ENCODE results near the gene DLK2. TPM values are rescaled to one million over a fixed set of nuclear protein-coding genes. Genes with fewer than 3 reads are reported as not detected.
"Not testable (repeated sequence)": the region's sequence is repeated elsewhere in the genome, so short reads cannot be mapped to it uniquely, and the experiment has no call there.

Gene DLK2
- total RNA-seq, 2 experiments from 2014 or later: 1.9 to 2.0 TPM

DNA sequence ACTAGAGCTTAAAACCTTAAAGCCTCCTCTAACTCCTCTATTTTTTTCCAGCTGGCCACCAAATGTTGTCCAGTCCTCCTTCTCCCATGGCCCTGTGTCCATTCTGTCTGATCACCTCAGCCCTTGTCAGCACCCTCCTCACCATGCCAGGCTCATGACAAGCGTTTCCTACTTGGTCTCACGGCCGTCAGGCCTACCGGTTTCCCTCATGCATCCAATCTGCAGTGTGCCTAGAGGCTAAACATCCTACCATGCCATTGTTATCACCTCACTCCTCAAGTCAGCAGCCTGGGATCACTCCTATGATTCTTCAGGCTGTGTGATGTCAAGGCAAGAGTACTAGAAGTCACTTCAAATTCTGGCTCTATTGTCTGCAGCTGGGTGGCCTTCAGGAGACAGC is 12.4 kb upstream of the DLK2 start:
- Mint-ChIP-seq H3K27ac (no peak overlapping the region), H3K9me3 (ENCODE audit: low read depth) (no peaks in the 10 kb centered on the region), H3K4me3 (no peak overlapping the region), H3K27me3 (peaks cover 20% of the 10 kb centered on the region), H3K36me3 (ENCODE audit: low read depth) (no peaks in the 10 kb centered on the region), H3K4me1 (no peaks in the 10 kb centered on the region)
- CTCF ChIA-PET: interaction anchor here (0.6 to 1.2 kb wide), 2 partner anchors 14 to 35 kb away, joined by 3 to 4 read pairs; no protein-coding TSS in a partner anchor
- ATAC-seq: no peak
- DNase-seq: no peak
- POLR2A ChIA-PET: no interaction called here
- intact Hi-C loops (cut with DNase I, micrococcal nuclease): no loop called here

DNA sequence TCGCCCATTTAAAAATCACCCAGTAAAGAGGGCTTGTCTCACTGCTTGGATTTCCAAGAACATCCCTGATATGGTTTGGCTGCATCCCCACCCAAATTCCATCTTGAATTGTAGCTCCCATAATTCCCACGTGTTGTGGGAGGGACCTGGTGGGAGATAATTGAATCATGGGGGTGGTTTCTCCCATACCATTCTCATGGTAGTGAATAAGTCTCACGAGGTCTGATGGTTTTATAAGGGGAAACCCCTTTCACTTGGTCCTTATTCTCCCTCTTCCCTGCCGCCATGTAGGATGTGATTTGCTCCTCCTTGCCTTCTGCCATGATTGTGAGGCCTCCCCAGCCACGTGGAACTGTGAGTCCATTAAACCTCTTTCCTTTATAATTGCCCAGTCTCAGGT is 11.9 kb upstream of the DLK2 start:
- H3K36me3 Mint-ChIP-seq (ENCODE audit: low read depth); intact Hi-C loops (cut with DNase I, micrococcal nuclease); DNase-seq; ATAC-seq; H3K27ac Mint-ChIP-seq; POLR2A ChIA-PET; H3K4me1 Mint-ChIP-seq; H3K4me3 Mint-ChIP-seq; H3K9me3 Mint-ChIP-seq (ENCODE audit: low read depth): not testable (repeated sequence)
- CTCF ChIA-PET: interaction anchor here (1.2 kb wide), 1 partner anchor 13 kb away, joined by 4 read pairs; no protein-coding TSS in a partner anchor
- H3K27me3 Mint-ChIP-seq: peaks cover 25% of the 10 kb centered on the region

DNA sequence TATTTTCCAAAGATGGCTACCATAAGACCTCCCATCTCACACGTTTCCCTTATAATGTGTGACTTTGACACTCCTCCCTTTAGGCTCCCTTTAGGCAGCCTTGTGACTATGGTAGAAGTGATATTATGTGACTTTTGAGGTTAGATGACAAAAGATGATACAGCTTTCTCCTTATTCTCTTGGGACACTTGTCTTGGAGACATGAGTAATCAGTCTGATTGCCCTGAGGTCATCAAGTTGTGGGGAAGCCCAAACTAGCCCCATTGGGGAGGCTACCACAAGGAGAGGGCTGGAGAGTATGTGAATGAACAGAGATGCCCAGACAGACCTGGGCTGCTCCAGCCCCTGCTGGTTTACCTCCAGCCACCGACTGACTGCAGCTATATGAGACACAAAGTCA is 10.6 kb upstream of the DLK2 start:
- Mint-ChIP-seq H3K36me3 (ENCODE audit: low read depth) (no peaks in the 10 kb centered on the region), H3K4me1 (no peaks in the 10 kb centered on the region), H3K27ac (no peak overlapping the region), H3K4me3 (no peak overlapping the region), H3K9me3 (ENCODE audit: low read depth) (no peaks in the 10 kb centered on the region), H3K27me3 (peaks cover 25% of the 10 kb centered on the region)
- intact Hi-C loops (cut with DNase I, micrococcal nuclease): no loop called here
- DNase-seq (no peak), ATAC-seq (peak; percentile 44)
- CTCF ChIA-PET: no interaction called here
- POLR2A ChIA-PET: no interaction called here

DNA sequence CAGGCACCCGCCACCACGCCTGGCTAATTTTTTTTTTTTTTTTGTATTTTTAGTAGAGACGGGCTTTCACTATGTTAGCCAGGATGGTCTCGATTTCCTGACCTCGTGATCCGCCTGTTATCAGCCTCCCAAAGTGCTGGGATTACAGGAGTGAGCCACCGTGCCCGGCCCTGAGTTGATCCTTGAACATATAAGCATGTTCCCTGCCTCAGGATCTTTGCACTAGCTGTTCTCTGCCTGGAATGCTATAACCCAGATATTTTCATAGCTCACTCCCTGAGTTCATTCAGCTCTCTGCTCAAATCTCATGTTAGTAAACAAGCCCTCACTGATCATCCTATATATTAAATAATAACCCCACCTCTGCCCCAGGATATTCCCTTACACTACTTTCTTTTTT is 9.0 kb upstream of the DLK2 start:
- H3K4me3 Mint-ChIP-seq: no peak overlapping the region
- CTCF ChIA-PET: interaction anchor here (0.7 to 1.6 kb wide), 2 partner anchors 42 to 313 kb away, joined by 3 to 5 read pairs; no protein-coding TSS in a partner anchor
- H3K27me3 Mint-ChIP-seq: peaks cover 27% of the 10 kb centered on the region
- POLR2A ChIA-PET: no interaction called here
- intact Hi-C loops (cut with DNase I, micrococcal nuclease): no loop called here
- no peaks in the 10 kb centered on the region for H3K4me1 Mint-ChIP-seq
- H3K27ac Mint-ChIP-seq: no peak overlapping the region
- H3K9me3 Mint-ChIP-seq (ENCODE audit: low read depth): no peaks in the 10 kb centered on the region
- no peak for DNase-seq
- H3K36me3 Mint-ChIP-seq (ENCODE audit: low read depth): no peaks in the 10 kb centered on the region
- ATAC-seq: no peak

DNA sequence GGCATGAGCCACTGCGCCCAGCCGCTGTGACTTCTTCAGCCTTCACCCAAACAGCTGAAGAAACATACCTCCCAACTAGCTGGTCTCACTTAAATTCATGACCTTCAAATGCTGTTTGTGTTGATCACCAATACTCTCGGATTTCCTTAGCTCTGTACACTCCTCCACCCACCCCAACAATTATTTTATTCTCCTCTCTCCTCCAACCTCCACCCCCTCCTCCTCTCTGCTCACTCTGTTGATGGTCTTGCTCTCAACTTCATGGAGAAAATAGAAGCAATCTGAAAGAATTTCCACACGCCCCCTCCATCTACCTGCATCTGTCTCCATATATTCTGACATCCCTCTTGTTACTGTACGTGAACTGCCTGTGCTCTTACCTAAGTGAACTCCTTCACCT is 6.6 kb upstream of the DLK2 start:
- Mint-ChIP-seq H3K27me3 (peaks cover 19% of the 10 kb centered on the region), H3K4me1 (peaks cover under 1% of the 10 kb centered on the region), H3K27ac (no peak overlapping the region), H3K4me3 (no peak overlapping the region), H3K9me3 (ENCODE audit: low read depth) (no peaks in the 10 kb centered on the region), H3K36me3 (ENCODE audit: low read depth) (no peaks in the 10 kb centered on the region)
- ChIA-PET CTCF (no interaction called here), POLR2A (no interaction called here)
- intact Hi-C loops (cut with DNase I, micrococcal nuclease): no loop called here
- DNase-seq (no peak), ATAC-seq (no peak)

DNA sequence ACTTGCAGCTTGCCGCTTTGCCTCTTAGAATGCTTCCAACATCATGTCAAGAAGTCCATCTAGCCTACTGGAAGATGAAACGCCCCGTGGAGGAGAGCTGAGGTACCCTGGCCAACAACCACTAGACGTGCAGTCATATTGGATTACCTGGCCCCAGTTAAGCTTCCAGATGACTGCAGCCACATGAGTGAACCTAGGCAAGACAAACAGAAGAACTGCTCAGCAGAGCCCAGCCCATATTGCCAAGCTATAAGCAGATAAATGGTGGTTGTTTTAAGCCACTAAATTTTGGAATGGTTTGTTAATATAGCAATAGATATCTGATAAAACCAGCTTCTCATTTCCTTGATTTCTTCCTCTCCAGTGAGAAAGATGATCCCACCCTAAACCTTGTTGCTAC is 4.7 kb upstream of the DLK2 start:
- Mint-ChIP-seq H3K27ac (no peak overlapping the region), H3K9me3 (ENCODE audit: low read depth) (peaks cover 2% of the 10 kb centered on the region), H3K36me3 (ENCODE audit: low read depth) (no peaks in the 10 kb centered on the region), H3K4me3 (no peak overlapping the region), H3K27me3 (peaks cover 20% of the 10 kb centered on the region), H3K4me1 (peaks cover 9% of the 10 kb centered on the region)
- ChIA-PET POLR2A (no interaction called here), CTCF (interaction anchor here (0.7 to 0.9 kb wide), 3 partner anchors 13 to 139 kb away, joined by 3 read pairs; no protein-coding TSS in a partner anchor)
- ATAC-seq (no peak), DNase-seq (no peak)
- intact Hi-C loops (cut with DNase I, micrococcal nuclease): no loop called here

DNA sequence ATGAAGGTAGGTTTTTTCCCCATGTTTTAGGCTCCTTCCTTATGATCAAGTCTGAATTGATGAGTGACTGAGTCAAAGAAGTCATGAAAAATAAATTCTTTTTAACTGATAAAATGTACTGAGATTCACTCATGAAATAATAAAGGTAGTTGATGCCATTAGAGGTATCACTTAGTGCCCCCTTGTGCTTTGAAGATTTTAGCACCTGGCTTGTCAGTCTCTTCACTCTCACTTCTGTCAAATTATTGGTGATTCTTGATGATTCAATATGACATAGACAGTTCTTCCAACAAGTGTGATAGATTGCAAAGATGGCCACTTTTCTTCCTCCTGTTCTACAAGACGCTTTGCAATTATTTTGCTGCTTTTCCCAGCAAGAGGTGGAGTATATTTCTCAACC is 4.2 kb upstream of the DLK2 start:
- Mint-ChIP-seq H3K27ac (no peak overlapping the region), H3K4me1 (peaks cover 9% of the 10 kb centered on the region), H3K4me3 (no peak overlapping the region), H3K27me3 (peaks cover 20% of the 10 kb centered on the region), H3K36me3 (ENCODE audit: low read depth) (no peaks in the 10 kb centered on the region), H3K9me3 (ENCODE audit: low read depth) (peaks cover 2% of the 10 kb centered on the region)
- ATAC-seq (no peak), DNase-seq (no peak)
- intact Hi-C loops (cut with DNase I, micrococcal nuclease): loop anchor here in 1 of 2 experiments (10.0 kb wide), 1 partner anchor 615 kb away; no protein-coding TSS in a partner anchor
- CTCF ChIA-PET: interaction anchor here (0.7 to 0.9 kb wide), 3 partner anchors 13 to 139 kb away, joined by 3 read pairs; no protein-coding TSS in a partner anchor
- POLR2A ChIA-PET: no interaction called here

DNA sequence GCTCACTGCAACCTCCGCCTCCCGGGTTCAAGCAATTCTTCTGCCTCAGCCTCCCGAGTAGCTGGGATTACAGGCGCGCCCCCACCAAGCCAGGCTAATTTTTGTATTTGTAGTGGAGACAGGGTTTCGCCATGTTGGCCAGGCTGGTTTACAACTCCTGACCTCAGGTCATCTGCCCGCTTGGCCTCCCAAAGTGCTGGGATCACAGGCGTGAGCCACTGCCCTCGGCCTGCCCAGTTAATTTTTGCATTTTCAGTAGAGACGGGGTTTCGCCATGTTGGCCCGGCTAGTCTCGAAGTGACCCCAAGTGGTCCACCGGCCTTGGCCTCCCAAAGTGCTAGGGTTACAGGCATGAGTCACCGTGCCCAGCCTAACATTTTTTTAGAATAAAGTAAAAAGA is 2.8 kb upstream of the DLK2 start:
- peaks cover 15% of the 10 kb centered on the region for H3K27me3 Mint-ChIP-seq
- H3K4me1 Mint-ChIP-seq: peaks cover 15% of the 10 kb centered on the region
- H3K4me3 Mint-ChIP-seq; H3K27ac Mint-ChIP-seq; ATAC-seq; H3K9me3 Mint-ChIP-seq (ENCODE audit: low read depth); H3K36me3 Mint-ChIP-seq (ENCODE audit: low read depth); DNase-seq; POLR2A ChIA-PET: not testable (repeated sequence)
- CTCF ChIA-PET: interaction anchor here (0.7 kb wide), 1 partner anchor 226 kb away, joined by 3 read pairs; no protein-coding TSS in a partner anchor
- intact Hi-C loops (cut with DNase I, micrococcal nuclease): loop anchor here in 1 of 2 experiments (10.0 kb wide), 1 partner anchor 617 kb away; no protein-coding TSS in a partner anchor

DNA sequence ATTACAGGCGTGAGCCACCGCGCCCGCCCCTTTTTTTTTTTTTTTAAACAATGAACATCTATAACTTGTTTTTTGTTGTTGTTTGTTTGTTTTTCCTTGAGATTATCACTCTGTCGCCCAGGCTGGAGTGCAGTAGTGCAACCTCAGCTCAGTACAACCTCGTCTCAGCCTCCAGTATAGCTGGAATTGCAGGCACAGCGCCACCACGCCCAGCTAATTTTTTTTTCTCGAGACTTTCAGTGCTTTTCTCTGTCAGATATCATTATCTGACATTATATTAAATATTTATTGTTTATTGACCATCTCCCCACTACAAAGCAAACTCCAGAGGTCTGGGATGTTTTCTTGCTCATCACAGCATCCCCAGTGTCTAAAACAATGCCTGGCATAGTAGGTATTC is 2.3 kb upstream of the DLK2 start:
- ATAC-seq (no peak), DNase-seq (no peak)
- Mint-ChIP-seq H3K27ac (no peak overlapping the region), H3K9me3 (ENCODE audit: low read depth) (peaks cover 2% of the 10 kb centered on the region), H3K4me3 (no peak overlapping the region), H3K36me3 (ENCODE audit: low read depth) (peaks cover 2% of the 10 kb centered on the region), H3K27me3 (peaks cover 12% of the 10 kb centered on the region), H3K4me1 (peaks cover 15% of the 10 kb centered on the region)
- ChIA-PET POLR2A (no interaction called here), CTCF (interaction anchor here (0.7 to 4.3 kb wide), 2 partner anchors 49 to 226 kb away, joined by 3 to 33 read pairs; no protein-coding TSS in a partner anchor)
- intact Hi-C loops (cut with DNase I, micrococcal nuclease): loop anchor here in 1 of 2 experiments (10.0 kb wide), 1 partner anchor 617 kb away; no protein-coding TSS in a partner anchor

DNA sequence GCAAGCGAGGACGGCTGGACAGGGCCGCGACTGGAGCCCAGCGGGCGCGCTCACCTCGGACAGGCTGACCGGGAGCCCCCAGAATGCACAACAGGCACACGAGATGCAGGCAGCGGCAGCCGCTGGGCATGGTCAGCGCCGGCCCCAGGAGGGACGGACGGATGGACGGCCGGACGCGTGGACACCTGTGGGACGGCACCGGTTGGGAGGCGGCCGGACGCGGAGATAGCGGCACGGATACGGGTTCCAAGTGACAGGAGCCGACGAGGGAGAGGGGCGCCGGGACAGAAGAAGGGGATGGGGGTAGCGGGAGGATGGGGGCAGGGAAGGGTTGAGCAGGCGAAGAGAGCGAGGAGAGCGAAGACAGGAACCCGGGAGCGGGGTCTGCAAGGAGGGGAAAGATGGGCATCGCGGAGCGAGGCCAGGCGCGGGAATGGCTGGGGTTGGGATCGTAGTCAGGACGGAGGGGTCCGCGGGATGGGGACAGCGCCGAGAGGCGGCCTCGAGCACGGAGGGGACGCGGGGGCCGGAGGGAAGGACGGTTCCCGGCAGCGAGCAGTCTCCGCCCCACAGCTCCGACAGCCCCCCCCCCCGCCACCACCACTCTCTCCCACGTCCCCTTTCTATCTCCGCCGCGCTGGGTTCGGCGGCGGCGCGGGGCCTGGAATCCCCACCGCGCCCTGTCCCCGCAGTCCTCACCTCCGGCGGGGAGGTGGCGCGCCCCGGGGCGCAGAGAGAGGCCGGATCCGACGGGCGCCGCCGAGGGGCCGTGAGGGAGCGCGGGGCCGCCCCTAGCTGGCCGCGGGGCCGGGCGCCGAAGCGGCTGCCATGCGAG is 435 bp downstream of the DLK2 start:
- CTCF ChIA-PET: interaction anchor here (0.6 to 4.3 kb wide), 11 partner anchors 13 to 146 kb away, joined by 3 to 33 read pairs (median 3); partner anchors contain the start of genes CRIP3, LRRC73 and TJAP1
- H3K4me1 Mint-ChIP-seq: peaks cover 15% of the 10 kb centered on the region
- peaks cover 2% of the 10 kb centered on the region for H3K9me3 Mint-ChIP-seq (ENCODE audit: low read depth)
- DNase-seq (peak; percentile 46), ATAC-seq (peak; percentile 67)
- POLR2A ChIA-PET: no interaction called here
- H3K4me3 Mint-ChIP-seq: peak overlapping the region; percentile 72
- no peak overlapping the region for H3K27ac Mint-ChIP-seq
- peaks cover 6% of the 10 kb centered on the region for H3K36me3 Mint-ChIP-seq (ENCODE audit: low read depth)
- intact Hi-C loops (cut with DNase I, micrococcal nuclease): loop anchor here (1.0 to 10.0 kb wide), 6 partner anchors 22 to 620 kb away; partner anchors contain the start of genes TJAP1 (in 2 of the 2) and LRRC73 (in 1 of the 2)
- H3K27me3 Mint-ChIP-seq: peaks cover 3% of the 10 kb centered on the region

DNA sequence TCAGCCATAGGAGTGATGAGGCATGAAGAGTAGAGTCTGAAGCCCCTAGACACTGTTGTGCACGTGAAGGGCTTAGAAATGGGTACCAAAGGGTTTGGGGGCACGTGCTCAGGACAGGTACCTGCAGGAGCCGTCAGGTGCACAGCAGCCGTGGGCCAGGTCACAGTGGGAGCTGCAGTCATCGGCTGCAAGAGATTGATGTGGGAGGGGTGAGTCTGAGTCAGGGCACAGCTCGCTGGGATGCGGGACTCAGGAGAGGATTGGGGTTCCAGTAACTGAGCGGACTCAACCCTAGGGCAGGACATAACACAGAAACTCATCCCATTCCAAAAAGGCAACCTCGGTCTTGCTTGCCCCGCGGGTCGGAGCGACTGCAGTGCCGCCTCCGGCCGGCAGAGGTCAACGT is 1.1 kb downstream of the DLK2 start:
- ChIA-PET CTCF (interaction anchor here (0.5 to 4.3 kb wide), 12 partner anchors 13 to 186 kb away, joined by 3 to 33 read pairs (median 4); partner anchors contain the start of genes LRRC73 and TJAP1), POLR2A (no interaction called here)
- Mint-ChIP-seq H3K27ac (no peak overlapping the region), H3K36me3 (ENCODE audit: low read depth) (peaks cover 9% of the 10 kb centered on the region), H3K27me3 (peaks cover 3% of the 10 kb centered on the region), H3K4me1 (peaks cover 15% of the 10 kb centered on the region), H3K4me3 (peak overlapping the region; percentile 72), H3K9me3 (ENCODE audit: low read depth) (peaks cover 2% of the 10 kb centered on the region)
- peak; percentile 69 for ATAC-seq
- intact Hi-C loops (cut with DNase I, micrococcal nuclease): loop anchor here (1.0 to 10.0 kb wide), 5 partner anchors 23 to 621 kb away; partner anchors contain the start of genes LRRC73 (in 1 of the 2) and TJAP1 (in 1 of the 2)
- peak; percentile 84 for DNase-seq
